SK-N-MC (cell line): ENCODE data around the gene RBMS1.

ENCODE experiments used
- DNase-seq: peaks from one replicate; pipeline ENCODE4 v3.0.0-alpha.2; 2011; ENCODE audit warnings: low read depth, low spot score
- H3K27ac ChIP-seq: fragments of 200-600 bp; sonication (generic); 2 replicates; pipeline ENCODE4 v1.5.1; 2016; ENCODE audit warnings: mixed run types
- H3K36me3 ChIP-seq: fragments of 200-600 bp; sonication (generic); 2 replicates; pipeline ENCODE4 v1.6.1; 2017; ENCODE audit warnings: antibody characterized with exemption, low read length, mixed read lengths; ENCODE audit not compliant: insufficient read depth
- H3K4me3 ChIP-seq: fragments of 200-600 bp; sonication (generic); 2 replicates; pipeline ENCODE4 v1.5.1; 2016
- H3K9ac ChIP-seq: fragments of 200-600 bp; sonication (generic); 2 replicates; pipeline ENCODE4 v1.8.0; 2017; ENCODE audit warnings: mixed run types, mixed read lengths; ENCODE audit not compliant: insufficient read length
- H3K9me3 ChIP-seq: fragments of 200-600 bp; sonication (generic); 2 replicates; pipeline ENCODE4 v1.6.1; 2017; ENCODE audit warnings: low read depth, mild to moderate bottlenecking, antibody characterized with exemption, low read length, moderate library complexity, mixed read lengths
- EZH2 ChIP-seq: fragments of 200-600 bp; sonication (generic); IDR thresholded peaks from one replicate; pipeline ENCODE4 v1.6.1; 2017; ENCODE audit warnings: antibody characterized with exemption
- FOXP2 ChIP-seq: optimal IDR thresholded peaks from 2 replicates; pipeline ENCODE3; 2011; ENCODE audit warnings: mild to moderate bottlenecking, moderate library complexity; ENCODE audit not compliant: insufficient read depth; ENCODE audit errors: extremely low read length, control extremely low read depth
- POLR2AphosphoS5 ChIP-seq: IDR thresholded peaks from 2 replicates; pipeline ENCODE4 v1.6.1; 2012; ENCODE audit warnings: mild to moderate bottlenecking, low read depth, low read length, borderline replicate concordance

The RBMS1 gene

DNA sequence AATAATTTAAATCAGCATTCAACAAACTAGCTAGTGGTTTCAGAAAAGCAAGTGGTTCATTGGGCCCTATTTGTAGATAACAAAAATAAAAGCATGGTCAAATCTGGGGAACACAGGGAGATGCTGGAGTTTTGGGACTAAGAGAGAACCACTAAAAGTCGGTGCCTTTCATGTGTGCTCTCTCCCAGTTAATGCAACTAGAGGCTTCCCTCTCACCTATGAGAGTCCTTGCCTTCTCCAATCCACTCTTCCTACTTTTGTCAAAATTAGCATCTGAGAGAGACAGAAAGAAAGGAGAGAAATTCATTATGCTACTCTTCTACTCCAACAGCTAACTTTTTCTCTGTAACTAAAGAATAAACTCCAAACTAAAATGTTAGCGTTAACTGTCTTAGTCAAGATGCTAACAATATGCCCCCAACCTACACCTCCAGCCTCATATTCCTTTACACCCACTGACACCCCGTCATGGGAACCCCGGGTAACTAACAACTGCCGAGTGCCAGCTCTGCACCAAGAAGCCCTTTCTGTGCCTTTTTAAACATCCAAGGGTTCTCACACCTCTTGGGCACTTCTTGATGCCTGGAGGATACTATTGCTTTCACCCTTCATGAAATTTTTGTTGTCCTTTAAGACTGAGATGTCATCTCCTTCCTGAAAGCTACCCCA lies 133.4 kb downstream of the RBMS1 start:
- Histone ChIP-seq H3K9me3 (no peaks in the 10 kb centered on the region), H3K4me3 (no peak overlapping the region), H3K9ac (no peak overlapping the region), H3K27ac (no peak overlapping the region), H3K36me3 (peaks cover 4% of the 10 kb centered on the region; the same call in 1 of the 2 replicates)
- no peak for TF ChIP-seq FOXP2
- no peak for TF ChIP-seq POLR2AphosphoS5
- no peak for TF ChIP-seq EZH2
- no peak for DNase-seq

DNA sequence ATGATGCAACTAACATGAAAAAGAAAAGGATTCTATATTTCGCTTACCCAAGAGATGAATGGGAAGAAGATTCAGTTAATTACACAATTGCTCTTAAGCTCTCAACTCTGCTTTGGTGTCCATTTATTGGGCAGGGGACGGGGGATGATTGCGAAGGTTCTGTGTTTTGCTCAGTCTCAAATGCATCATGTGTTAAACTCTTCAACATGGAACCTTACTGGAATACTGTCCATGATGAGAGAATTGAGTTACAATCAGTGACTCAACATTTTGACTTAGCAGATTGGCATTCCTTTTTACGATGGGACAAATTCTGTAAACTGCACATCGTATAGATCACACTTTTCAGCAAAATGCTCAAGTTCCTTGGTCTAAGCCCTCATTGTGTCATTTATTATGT lies 135.6 kb downstream of the RBMS1 start:
- no peak overlapping the region for H3K9ac ChIP-seq
- no peaks in the 10 kb centered on the region for H3K9me3 ChIP-seq
- H3K27ac ChIP-seq: no peak overlapping the region
- H3K4me3 ChIP-seq: no peak overlapping the region
- TF ChIP-seq EZH2 (no peak), POLR2AphosphoS5 (no peak), FOXP2 (no peak)
- H3K36me3 ChIP-seq: peaks cover 4% of the 10 kb centered on the region; the same call in 1 of the 2 replicates
- DNase-seq: no peak

DNA sequence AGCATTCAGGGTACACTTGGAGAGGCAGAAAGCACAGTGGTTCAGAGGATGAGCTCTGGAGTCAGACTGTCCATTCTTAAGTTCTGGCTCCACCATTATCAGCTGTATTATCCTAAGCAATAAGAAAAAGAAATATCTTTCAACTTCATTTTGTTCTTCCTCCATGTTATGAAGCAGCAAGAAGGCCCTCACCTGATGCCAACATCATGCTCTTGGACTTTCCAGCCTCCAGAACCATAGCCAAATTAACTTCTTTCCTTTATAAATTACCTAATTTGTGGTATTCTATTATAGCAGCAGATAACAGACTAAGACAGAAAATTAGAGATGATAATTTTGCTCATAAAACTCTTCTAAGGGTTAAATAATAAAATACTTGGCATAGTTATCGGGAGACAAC lies 137.1 kb downstream of the RBMS1 start:
- H3K4me3 ChIP-seq: no peak overlapping the region
- no peak overlapping the region for H3K27ac ChIP-seq
- no peaks in the 10 kb centered on the region for H3K9me3 ChIP-seq
- H3K9ac ChIP-seq: no peak overlapping the region
- H3K36me3 ChIP-seq: peaks cover 4% of the 10 kb centered on the region; the same call in 1 of the 2 replicates
- no peak for DNase-seq
- TF ChIP-seq POLR2AphosphoS5: no peak
- no peak for TF ChIP-seq EZH2
- no peak for TF ChIP-seq FOXP2

DNA sequence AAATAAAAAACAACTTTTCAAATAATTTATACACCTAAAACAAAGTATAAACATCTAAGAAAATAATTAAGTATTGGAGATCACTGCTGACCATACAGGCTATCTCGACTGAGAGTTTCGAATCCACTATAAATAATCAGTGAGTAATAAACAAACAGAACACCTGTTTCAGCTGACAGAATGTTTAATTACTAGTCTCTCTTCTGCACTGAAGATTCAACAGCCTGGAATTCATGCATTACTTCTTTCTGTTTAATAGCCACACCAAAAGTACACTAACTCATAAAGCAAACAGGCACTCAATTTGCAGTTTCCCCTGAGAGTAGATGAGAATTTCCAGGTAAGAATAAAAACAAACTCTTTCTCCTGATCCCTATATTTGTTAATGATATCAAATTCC lies 138.5 kb downstream of the RBMS1 start:
- Histone ChIP-seq H3K9ac (no peak overlapping the region), H3K9me3 (no peaks in the 10 kb centered on the region), H3K36me3 (peaks cover 6% of the 10 kb centered on the region; the same call in 1 of the 2 replicates), H3K4me3 (no peak overlapping the region), H3K27ac (no peak overlapping the region)
- no peak for TF ChIP-seq FOXP2
- TF ChIP-seq POLR2AphosphoS5: no peak
- no peak for TF ChIP-seq EZH2
- DNase-seq: no peak

DNA sequence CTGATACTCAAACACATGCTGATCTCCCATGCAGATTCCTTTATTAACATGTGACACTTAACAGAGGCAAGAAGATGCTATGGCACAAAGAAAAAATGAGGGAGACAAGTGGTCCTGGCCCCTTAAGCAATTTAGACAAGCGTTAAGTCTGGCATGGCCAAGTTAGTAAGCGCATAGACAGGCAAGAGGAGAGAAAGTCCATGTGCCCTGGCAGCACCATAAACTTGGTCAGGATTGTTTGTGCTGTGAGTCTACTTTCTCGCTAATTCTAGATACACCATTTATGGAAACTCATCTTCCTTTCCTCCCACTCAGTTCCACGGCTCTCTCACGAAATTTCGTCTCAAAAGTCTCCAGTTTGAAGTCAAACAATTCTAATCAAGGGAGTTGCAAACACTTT lies 138.9 kb downstream of the RBMS1 start:
- no peak for DNase-seq
- no peak for TF ChIP-seq EZH2
- TF ChIP-seq POLR2AphosphoS5: no peak
- no peak for TF ChIP-seq FOXP2
- H3K36me3 ChIP-seq: peaks cover 8% of the 10 kb centered on the region; the same call in 1 of the 2 replicates

DNA sequence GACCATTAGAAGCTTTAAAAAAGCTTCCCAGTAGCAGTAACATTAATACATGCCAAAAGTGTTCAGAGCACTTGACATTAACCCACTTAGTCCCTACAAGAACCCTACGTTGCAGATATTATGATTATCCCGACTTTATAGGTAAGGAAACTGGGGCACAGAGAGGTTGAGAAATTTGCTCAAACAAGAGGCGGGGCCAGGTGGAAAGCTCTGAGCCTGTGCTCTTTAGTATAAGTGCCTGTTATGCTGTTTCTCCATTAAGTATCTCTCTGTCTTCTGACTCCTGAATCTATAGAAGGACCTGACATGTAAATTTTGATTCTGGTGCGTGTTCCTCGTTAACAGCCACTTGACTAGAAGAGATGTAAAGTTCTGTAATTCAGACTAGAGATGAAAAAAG lies 139.8 kb downstream of the RBMS1 start:
- H3K27ac ChIP-seq: no peak overlapping the region

More for the DNA sequence above, 138.9 kb downstream of the RBMS1 start:
- no peak overlapping the region for H3K27ac ChIP-seq
- no peaks in the 10 kb centered on the region for H3K9me3 ChIP-seq
- H3K4me3 ChIP-seq: no peak overlapping the region
- H3K9ac ChIP-seq: no peak overlapping the region

DNA sequence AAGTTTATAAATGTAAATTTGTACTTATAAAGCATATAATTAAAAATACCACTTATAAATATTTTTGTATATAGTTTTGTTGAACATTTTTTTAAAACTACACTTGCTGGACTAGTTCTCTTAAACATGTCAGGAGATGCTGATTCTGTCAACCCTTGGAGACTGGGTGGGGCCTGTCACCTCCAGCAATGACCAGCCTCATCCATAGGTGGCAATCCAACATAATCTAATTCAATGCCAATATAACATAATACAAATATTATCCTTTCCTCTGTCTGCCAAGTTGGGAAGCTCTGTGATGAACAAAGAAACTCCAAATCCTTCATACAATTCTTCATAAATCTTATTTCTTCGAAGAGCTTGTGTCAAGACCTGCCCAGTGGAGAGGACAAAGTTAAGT lies 140.4 kb downstream of the RBMS1 start:
- DNase-seq: no peak
- TF ChIP-seq FOXP2 (no peak), POLR2AphosphoS5 (no peak), EZH2 (no peak)

More for the DNA sequence above, 139.8 kb downstream of the RBMS1 start:
- Histone ChIP-seq H3K36me3 (peaks cover 8% of the 10 kb centered on the region; the same call in 1 of the 2 replicates), H3K9me3 (no peaks in the 10 kb centered on the region), H3K4me3 (no peak overlapping the region), H3K9ac (no peak overlapping the region)
- DNase-seq: no peak
- no peak for TF ChIP-seq FOXP2
- TF ChIP-seq POLR2AphosphoS5: no peak
- no peak for TF ChIP-seq EZH2

DNA sequence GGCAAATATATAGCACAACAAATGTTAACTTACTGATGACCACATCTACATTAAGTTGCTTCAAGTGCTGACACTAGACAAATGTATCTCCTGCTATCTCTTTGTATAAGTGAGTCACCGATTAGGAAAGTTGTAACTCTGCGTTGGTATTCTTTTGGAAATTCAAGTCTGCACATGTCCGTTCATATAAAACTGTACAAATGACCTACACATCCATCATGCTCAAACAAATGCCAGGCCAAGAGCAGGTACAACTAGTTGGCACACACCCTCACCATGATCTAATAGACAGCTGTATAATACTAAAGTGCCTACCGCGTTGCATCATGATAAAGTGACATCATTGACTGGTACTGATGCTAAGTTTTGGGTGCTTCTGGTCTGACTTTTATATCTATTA lies 141.1 kb downstream of the RBMS1 start:
- Histone ChIP-seq H3K36me3 (peaks cover 8% of the 10 kb centered on the region; the same call in 1 of the 2 replicates), H3K9me3 (no peaks in the 10 kb centered on the region), H3K27ac (no peak overlapping the region), H3K9ac (no peak overlapping the region), H3K4me3 (no peak overlapping the region)
- TF ChIP-seq FOXP2 (no peak), POLR2AphosphoS5 (no peak), EZH2 (no peak)
- DNase-seq: no peak

More for the DNA sequence above, 140.4 kb downstream of the RBMS1 start:
- no peak overlapping the region for H3K4me3 ChIP-seq
- H3K9me3 ChIP-seq: no peaks in the 10 kb centered on the region
- no peak overlapping the region for H3K27ac ChIP-seq
- H3K9ac ChIP-seq: no peak overlapping the region
- peaks cover 8% of the 10 kb centered on the region; the same call in 1 of the 2 replicates for H3K36me3 ChIP-seq
